ENCODE results near the gene HOXD1. TPM values are rescaled to one million over a fixed set of nuclear protein-coding genes. Genes with fewer than 3 reads are reported as not detected.

HOXD1 gene
- polyA plus RNA-seq, 1 of the 3 experiments (the other 2 are of a cell fraction) = not detected

GRCh38 chr2:176149939-176150583 is 38.4 kb upstream of the HOXD1 start:
- Histone ChIP-seq H2AFZ (ENCODE audit: low read depth) (no peak overlapping the region), H3K27me3 (ENCODE audit: insufficient read depth) (no peaks in the 10 kb centered on the region), H3F3A (replicated peaks; ENCODE audit: insufficient read depth) (no peaks in the 10 kb centered on the region), H3K4me2 (no peak overlapping the region), H3K4me1 (ENCODE audit: control insufficient read depth in 1 of 2, insufficient read depth in 2 of 2, low read depth in 1 of 2, low read length in 1 of 2) (peaks cover 0 to 8% of the 10 kb centered on the region in 2 experiments; a peak in 1 of 4 replicates), H4K20me1 (ENCODE audit: insufficient read depth) (no peaks in the 10 kb centered on the region), H3K9me2 (no peaks in the 10 kb centered on the region), H3K36me3 (replicated peaks in 1 of 2; ENCODE audit: control insufficient read depth in 1 of 2, insufficient read depth in 2 of 2, low read length in 1 of 2) (peaks cover 0 to 24% of the 10 kb centered on the region in 2 experiments), H3K9ac (no peak overlapping the region), H3K27ac (ENCODE audit: low read depth in 2 of 2, low read length in 1 of 2) (no peak overlapping the region), H3K4me3 (ENCODE audit: low read depth in 2 of 2, low read length in 1 of 2) (no peak overlapping the region), H3K9me3 (no peaks in the 10 kb centered on the region), H3K79me2 (ENCODE audit: insufficient read depth) (no peaks in the 10 kb centered on the region)
- TF ChIP-seq PBX3 (IDR thresholded peaks at IDR 0.05) (no peak), TEAD4 (IDR thresholded peaks at IDR 0.05; ENCODE audit: borderline replicate concordance, insufficient read depth) (no peak), MEF2A (IDR thresholded peaks at IDR 0.05; ENCODE audit: borderline replicate concordance, low read depth) (no peak), TCF12 (IDR thresholded peaks at IDR 0.05) (no peak), MAX (IDR thresholded peaks at IDR 0.05; ENCODE audit: low read depth) (no peak), GABPA (IDR thresholded peaks at IDR 0.05; ENCODE audit: low read depth) (no peak), RFX5 (IDR thresholded peaks at IDR 0.05; ENCODE audit: low read length) (no peak), GATA2 (CRISPR knock-in tag; IDR thresholded peaks at IDR 0.05) (no peak), USF1 (IDR thresholded peaks at IDR 0.05; ENCODE audit: borderline replicate concordance, low read depth) (no peak), YY1 (IDR thresholded peaks at IDR 0.05; ENCODE audit: low read depth) (no peak), FOXJ3 (CRISPR knock-in tag; IDR thresholded peaks at IDR 0.05) (no peak), MXI1 (IDR thresholded peaks at IDR 0.05; ENCODE audit: low read depth, low read length) (no peak), RXRA (IDR thresholded peaks at IDR 0.05; ENCODE audit: borderline replicate concordance, low read depth) (no peak), CTCF (IDR thresholded peaks at IDR 0.05) (no peak)
- POLR2A ChIA-PET = interaction anchor here (0.6 kb wide), 1 partner anchor 261 kb away, joined by 4 read pairs; no protein-coding TSS in a partner anchor
- CTCF ChIA-PET = interaction anchor here (1.7 to 4.4 kb wide), 2 partner anchors 10 to 404 kb away, joined by 5 to 24 read pairs; no protein-coding TSS in a partner anchor
- DNase-seq = no peak
- WGBS (ENCODE audit: low lambda C conversion rate) = 92% methylated on average over 24 of the region's 24 CpGs

All from SK-N-SH (cell line).